Esophagus squamous epithelium (tissue), 5 donors: ENCODE data around the gene CCDC43. TPM values are rescaled to one million over a fixed set of nuclear protein-coding genes. Genes with fewer than 3 reads are reported as not detected.

Source experiments
- DNase-seq: peaks from one replicate; lab custom pipeline; 2025; lab: John Stamatoyannopoulos, UW
- H3K27ac ChIP-seq, 4 donors: fragments of 200-600 bp; sonication (generic); one replicate each; pipeline ENCODE4 v1.5.1; 2016 to 2019; ENCODE audit warnings: mild to moderate bottlenecking in 1 of 4
- H3K27me3 ChIP-seq, 4 donors: fragments of 200-600 bp; sonication (generic); 1 replicate in 3 of 4; 2 replicates in 1 of 4; pipeline versions ENCODE4 v1.5.1 to v1.6.0; 2017 to 2021; ENCODE audit warnings: antibody characterized with exemption in 1 of 4
- H3K36me3 ChIP-seq, 3 donors: fragments of 200-600 bp; sonication (generic); one replicate each; pipeline ENCODE4 v1.5.1; 2016 to 2019
- H3K4me1 ChIP-seq, 3 donors: fragments of 200-600 bp; sonication (generic); one replicate each; pipeline ENCODE4 v1.5.1; 2017 to 2019
- H3K4me3 ChIP-seq, 4 donors: fragments of 200-600 bp; sonication (generic); 1 replicate in 3 of 4; 2 replicates in 1 of 4; pipeline ENCODE4 v1.5.1; 2016 to 2019; ENCODE audit warnings: mild to moderate bottlenecking in 2 of 4, moderate library complexity in 1 of 4
- H3K9me3 ChIP-seq, 3 donors: fragments of 200-600 bp; sonication (generic); one replicate each; pipeline ENCODE4 v1.5.1; 2016 to 2019
- CTCF ChIP-seq, 6 experiments: fragments of 450-650 bp in 4 of 6; fragments of 200-600 bp in 2 of 6; sonication (generic) in 2 of 6; IDR thresholded peaks; one replicate each; pipeline ENCODE4 v1.5.1; 2016 to 2019; ENCODE audit warnings: antibody characterized with exemption in 6 of 6, mild to moderate bottlenecking in 4 of 6, moderate library complexity in 4 of 6
- POLR2A ChIP-seq, 4 donors: fragments of 450-650 bp; IDR thresholded peaks; one replicate each; pipeline ENCODE4 v1.6.1; 2017; ENCODE audit warnings: antibody characterized with exemption in 4 of 4, mild to moderate bottlenecking in 4 of 4, moderate library complexity in 3 of 4
- WGBS, 2 donors: methylation state at CpG; one replicate each; pipeline ENCODE4 v1.1.5; 2018; 5-methylcytosine and 5-hydroxymethylcytosine counted together
- intact Hi-C: fragments of 100-400 bp; cut with DNase I; formaldehyde crosslinking; loops from one replicate; pipeline ENCODE4 v1.15.0; 2022
- total RNA-seq, 4 donors: library from RNA; depleted of rRNA; stranded (reverse); fragments of >200 nt; gene quantifications; one replicate each; pipeline ENCODE4 v1.1.0, GENCODE V29; 2016
- donor health status: DM: yes; HTN: yes; CAD: no.

Gene CCDC43
- total RNA-seq, result 10 to 100 TPM; 10.2 to 23.0 (median 19.7) TPM

- Histone ChIP-seq H3K9me3 (no peaks in the 10 kb centered on the region), H3K27me3 (no peaks in the 10 kb centered on the region), H3K27ac (peak within 1 kb of the TSS; percentile 76 to 89 (median 84)), H3K4me1 (peaks cover 5 to 33% (median 8%) of the 10 kb centered on the region in 3 donors), H3K36me3 (peaks cover 0 to 21% (median 0%) of the 10 kb centered on the region in 3 donors), H3K4me3 (peak within 1 kb of the TSS; percentile 61 to 81 (median 78))
- DNase-seq, result peak; percentile 37
- intact Hi-C loops, result loop anchor here (10.0 kb wide), 1 partner anchor 65 kb away; no protein-coding TSS in a partner anchor
- WGBS, 2 donors, result 1% methylated on average over 14 to 36 of the region's 51 CpGs
- TF ChIP-seq POLR2A (IDR thresholded peaks at IDR 0.05), result peak in 2 of 4 donors; percentile 24 to 55
- TF ChIP-seq CTCF (IDR thresholded peaks at IDR 0.05), result peak in 1 of 6 experiments; percentile 7
Observed at GRCh38 chr17:44689477-44690217, at the start of gene CCDC43. Gene CCDC43, minus strand, starts transcription at chr17:44689776. Its CDS starts 23 bp downstream, at chr17:44689753.

GRCh38 chr17:44738214-44738906 lies 48.8 kb upstream of the CCDC43 start:
- no peaks in the 10 kb centered on the region for H3K36me3 ChIP-seq
- TF ChIP-seq CTCF (IDR thresholded peaks at IDR 0.05) (no peak), POLR2A (IDR thresholded peaks at IDR 0.05) (no peak)
- WGBS, 2 donors, result 100% methylated on average over 1 of the region's 3 CpGs
- no peak overlapping the region for H3K4me3 ChIP-seq
- intact Hi-C loops, result no loop called here
- no peaks in the 10 kb centered on the region for H3K4me1 ChIP-seq
- DNase-seq, result no peak
- no peaks in the 10 kb centered on the region for H3K9me3 ChIP-seq
- no peaks in the 10 kb centered on the region for H3K27me3 ChIP-seq
- H3K27ac ChIP-seq, result no peak overlapping the region

GRCh38 chr17:44736551-44737240 lies 47.1 kb upstream of the CCDC43 start:
- TF ChIP-seq CTCF (IDR thresholded peaks at IDR 0.05) (no peak), POLR2A (IDR thresholded peaks at IDR 0.05) (no peak)
- Histone ChIP-seq H3K27ac (no peak overlapping the region), H3K27me3 (no peaks in the 10 kb centered on the region), H3K4me3 (no peak overlapping the region), H3K9me3 (no peaks in the 10 kb centered on the region), H3K36me3 (peaks cover 0 to under 1% (median 0%) of the 10 kb centered on the region in 3 donors), H3K4me1 (no peaks in the 10 kb centered on the region)
- intact Hi-C loops, result no loop called here
- WGBS, 2 donors, result 92 to 95% methylated on average over 8 to 12 of the region's 12 CpGs
- no peak for DNase-seq

GRCh38 chr17:44734272-44734671 lies 44.7 kb upstream of the CCDC43 start:
- Histone ChIP-seq H3K9me3 (no peaks in the 10 kb centered on the region), H3K4me3 (no peak overlapping the region), H3K4me1 (no peaks in the 10 kb centered on the region), H3K27me3 (no peaks in the 10 kb centered on the region), H3K36me3 (peaks cover 0 to 22% (median 0%) of the 10 kb centered on the region in 3 donors), H3K27ac (no peak overlapping the region)
- intact Hi-C loops, result no loop called here
- DNase-seq, result no peak
- no peak for TF ChIP-seq POLR2A (IDR thresholded peaks at IDR 0.05)
- TF ChIP-seq CTCF (IDR thresholded peaks at IDR 0.05), result no peak
- no CpG with 5 or more reads among the region's 2 CpGs for WGBS, 2 donors
